HepG2 (cell line): ENCODE results near the gene ZBTB46. TPM values are rescaled to one million over a fixed set of nuclear protein-coding genes. Genes with fewer than 3 reads are reported as not detected.

Experiments used
- ARID2 ChIP-seq: sonication (generic); formaldehyde crosslinking; IDR thresholded peaks from 2 replicates; pipeline ENCODE4 v1.8.1; 2022; ENCODE audit warnings: mild to moderate bottlenecking, missing genetic modification reagents, borderline replicate concordance
- ATAD3A ChIP-seq: sonication (generic); formaldehyde crosslinking; IDR thresholded peaks from 2 replicates; pipeline ENCODE4 v1.4.0; 2020; ENCODE audit warnings: missing genetic modification reagents
- ATF1 ChIP-seq: IDR thresholded peaks from 2 replicates; pipeline ENCODE4 v1.6.1; 2016; ENCODE audit warnings: mild to moderate bottlenecking, control low read depth
- CENPT ChIP-seq: sonication (generic); formaldehyde crosslinking; IDR thresholded peaks from 2 replicates; pipeline ENCODE4 v1.8.0; 2022; ENCODE audit warnings: low read depth, mild to moderate bottlenecking, moderate library complexity, missing genetic modification reagents
- HDAC1 ChIP-seq: sonication (generic); formaldehyde crosslinking; IDR thresholded peaks from 2 replicates; pipeline ENCODE4 v1.5.1; 2020; ENCODE audit warnings: mild to moderate bottlenecking, missing genetic modification reagents
- HOXD1 ChIP-seq: sonication (generic); formaldehyde crosslinking; IDR thresholded peaks from 2 replicates; pipeline ENCODE4 v1.5.0; 2020; ENCODE audit warnings: missing genetic modification reagents
- MEIS1 ChIP-seq: sonication (generic); formaldehyde crosslinking; IDR thresholded peaks from 2 replicates; pipeline ENCODE4 v1.9.0; 2021; ENCODE audit warnings: mild to moderate bottlenecking, missing genetic modification reagents, moderate library complexity, borderline replicate concordance
- PRPF4 ChIP-seq: fragments of 200-400 bp; formaldehyde crosslinking; IDR thresholded peaks from 2 replicates; pipeline ENCODE4 v1.6.1; 2016; ENCODE audit warnings: low read length, low read depth; ENCODE audit not compliant: poor library complexity, severe bottlenecking
- RBM39 ChIP-seq: fragments of 200-400 bp; formaldehyde crosslinking; IDR thresholded peaks from one replicate; pipeline ENCODE4 v1.6.1; 2018; ENCODE audit warnings: antibody characterized with exemption, mild to moderate bottlenecking, low read depth, low read length; ENCODE audit not compliant: poor library complexity, severe bottlenecking
- RFXAP ChIP-seq: sonication (generic); formaldehyde crosslinking; IDR thresholded peaks from 2 replicates; pipeline ENCODE4 v1.4.0; 2020; ENCODE audit warnings: missing genetic modification reagents, borderline replicate concordance
- SAP130 ChIP-seq: IDR thresholded peaks from 2 replicates; pipeline ENCODE4 v1.6.1; 2016; ENCODE audit warnings: low read depth
- SRF ChIP-seq: IDR thresholded peaks from 2 replicates; pipeline ENCODE4 v1.6.1; 2011; ENCODE audit warnings: mild to moderate bottlenecking, low read depth, low read length, moderate library complexity
- TCF12 ChIP-seq, 2 experiments: fragments of 450-650 bp in 1 of 2; sonication (generic) in 1 of 2; formaldehyde crosslinking in 1 of 2; IDR thresholded peaks; 2 replicates each; pipeline versions ENCODE4 v1.6.1 to v1.8.0; 2017 to 2022; ENCODE audit warnings: antibody characterized with exemption in 1 of 2, mild to moderate bottlenecking in 1 of 2, missing genetic modification reagents in 1 of 2, moderate library complexity in 1 of 2
- TOPORS ChIP-seq: sonication (generic); formaldehyde crosslinking; IDR thresholded peaks from 2 replicates; pipeline ENCODE4 v1.8.0; 2023; ENCODE audit warnings: mild to moderate bottlenecking, missing genetic modification reagents
- XRCC5 ChIP-seq: fragments of 200-400 bp; formaldehyde crosslinking; optimal IDR thresholded peaks from 2 replicates; pipeline ENCODE3; 2017; ENCODE audit warnings: mild to moderate bottlenecking, low read length
- ZBTB38 ChIP-seq: sonication (generic); formaldehyde crosslinking; IDR thresholded peaks from 2 replicates; pipeline ENCODE4 v1.5.1; 2020; ENCODE audit warnings: mild to moderate bottlenecking, missing genetic modification reagents
- ZFP62 ChIP-seq: sonication (generic); formaldehyde crosslinking; IDR thresholded peaks from 2 replicates; pipeline ENCODE4 v1.4.0; 2020; ENCODE audit warnings: missing genetic modification reagents
- ZNF441 ChIP-seq: sonication (generic); formaldehyde crosslinking; IDR thresholded peaks from 2 replicates; pipeline ENCODE4 v1.7.0; 2021; ENCODE audit warnings: missing genetic modification reagents, borderline replicate concordance
- ZNF589 ChIP-seq: sonication (generic); formaldehyde crosslinking; conservative IDR thresholded peaks from 2 replicates; pipeline ENCODE4 v1.8.0; 2022; ENCODE audit warnings: mild to moderate bottlenecking, moderate library complexity, missing genetic modification reagents
- ZNF615 ChIP-seq: sonication (generic); formaldehyde crosslinking; IDR thresholded peaks from 2 replicates; pipeline ENCODE4 v1.5.0; 2020; ENCODE audit warnings: mild to moderate bottlenecking, missing genetic modification reagents, borderline replicate concordance
- ZNF674 ChIP-seq: sonication (generic); formaldehyde crosslinking; IDR thresholded peaks from 2 replicates; pipeline ENCODE4 v1.5.0; 2020; ENCODE audit warnings: low read depth, mild to moderate bottlenecking, missing genetic modification reagents
- polyA plus RNA-seq, 8 experiments: library from polyadenylated mRNA; depleted of rRNA in 3 of 8; stranded (reverse) in 7 of 8; unstranded in 1 of 8; fragments of >200 nt; fragmentation: Illumina TruSeq in 4 of 8; extraction: Trizol in 4 of 8; gene quantifications; 2 replicates each; pipeline versions ENCODE4 v1.2.1 to v1.2.3, GENCODE V29; 2011 to 2016; ENCODE audit warnings: low read depth in 4 of 8, missing spikeins in 1 of 8, mixed read lengths in 1 of 8; ENCODE audit not compliant: insufficient read depth in 1 of 8
- total RNA-seq, 5 experiments: library from RNA; depleted of rRNA; stranded (reverse); fragments of >200 nt; fragmentation: Illumina TruSeq; extraction: Trizol; gene quantifications; 2 replicates each; pipeline ENCODE4 v1.2.3, GENCODE V29; 2016; ENCODE audit warnings: low read depth in 1 of 5
- TF ChIP-seq, protein P1 (sequence below): IDR thresholded peaks from 2 replicates; pipeline ENCODE4 v1.6.1; 2016; ENCODE audit warnings: control low read depth
- TF ChIP-seq, protein P2 (sequence below): sonication (generic); formaldehyde crosslinking; IDR thresholded peaks from 2 replicates; pipeline ENCODE4 v1.4.0; 2020; ENCODE audit warnings: missing genetic modification reagents
- TF ChIP-seq, protein P3 (sequence below): sonication (generic); formaldehyde crosslinking; IDR thresholded peaks from 2 replicates; pipeline ENCODE4 v1.5.1; 2020; ENCODE audit warnings: mild to moderate bottlenecking, missing genetic modification reagents, borderline replicate concordance

Gene ZBTB46
- total and polyA plus RNA-seq, 2 of the 13 experiments (the other 11 are each of a cell fraction or from before 2014, with no cell fraction given) = 1.6 to 13.5 TPM

DNA sequence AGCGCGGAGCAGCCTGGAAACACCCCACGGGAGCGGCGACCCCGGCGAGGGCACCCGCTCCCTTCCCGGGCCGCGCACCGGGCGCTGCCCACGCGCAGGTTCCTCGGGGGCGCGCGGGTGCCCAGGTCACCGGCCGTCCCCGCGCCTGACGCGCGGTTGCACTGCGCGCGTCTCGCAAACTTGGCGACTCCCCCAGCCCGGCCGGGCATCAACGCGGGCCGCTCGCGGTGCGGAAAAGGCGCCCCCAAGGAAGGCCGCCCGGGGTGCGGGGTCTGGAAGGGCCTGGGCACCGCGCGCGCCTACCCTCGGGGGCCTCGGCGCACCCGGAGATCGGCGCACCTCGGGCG is 555 bp upstream of the ZBTB46 start (continued):
- TF ChIP-seq ZNF589 (CRISPR knock-in tag) = no peak
- no peak for TF ChIP-seq RBM39
- TF ChIP-seq ATF1 (CRISPR knock-in tag) = no peak
- TF ChIP-seq, protein P1, sequence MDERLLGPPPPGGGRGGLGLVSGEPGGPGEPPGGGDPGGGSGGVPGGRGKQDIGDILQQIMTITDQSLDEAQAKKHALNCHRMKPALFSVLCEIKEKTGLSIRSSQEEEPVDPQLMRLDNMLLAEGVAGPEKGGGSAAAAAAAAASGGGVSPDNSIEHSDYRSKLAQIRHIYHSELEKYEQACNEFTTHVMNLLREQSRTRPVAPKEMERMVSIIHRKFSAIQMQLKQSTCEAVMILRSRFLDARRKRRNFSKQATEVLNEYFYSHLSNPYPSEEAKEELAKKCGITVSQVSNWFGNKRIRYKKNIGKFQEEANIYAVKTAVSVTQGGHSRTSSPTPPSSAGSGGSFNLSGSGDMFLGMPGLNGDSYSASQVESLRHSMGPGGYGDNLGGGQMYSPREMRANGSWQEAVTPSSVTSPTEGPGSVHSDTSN (CRISPR knock-in tag) = no peak
- TF ChIP-seq SRF = no peak
- TF ChIP-seq, protein P2, sequence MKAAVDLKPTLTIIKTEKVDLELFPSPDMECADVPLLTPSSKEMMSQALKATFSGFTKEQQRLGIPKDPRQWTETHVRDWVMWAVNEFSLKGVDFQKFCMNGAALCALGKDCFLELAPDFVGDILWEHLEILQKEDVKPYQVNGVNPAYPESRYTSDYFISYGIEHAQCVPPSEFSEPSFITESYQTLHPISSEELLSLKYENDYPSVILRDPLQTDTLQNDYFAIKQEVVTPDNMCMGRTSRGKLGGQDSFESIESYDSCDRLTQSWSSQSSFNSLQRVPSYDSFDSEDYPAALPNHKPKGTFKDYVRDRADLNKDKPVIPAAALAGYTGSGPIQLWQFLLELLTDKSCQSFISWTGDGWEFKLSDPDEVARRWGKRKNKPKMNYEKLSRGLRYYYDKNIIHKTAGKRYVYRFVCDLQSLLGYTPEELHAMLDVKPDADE = no peak
- TF ChIP-seq RFXAP = no peak
- peak; percentile 70; the same call in 1 of the 2 replicates for TF ChIP-seq HDAC1
- TF ChIP-seq HOXD1 (CRISPR knock-in tag) = no peak
- TF ChIP-seq PRPF4 = no peak
- 0 out of 2 replicates have a peak, but pooled peaks have one; percentile 19 for TF ChIP-seq ARID2
- TF ChIP-seq ZNF441 (CRISPR knock-in tag) = peak; percentile 11; the same call in 1 of the 2 replicates
- TF ChIP-seq XRCC5 = no peak
- TF ChIP-seq MEIS1 (CRISPR knock-in tag) = no peak
- no peak for TF ChIP-seq TCF12 (IDR thresholded peaks at IDR 0.05)
- TF ChIP-seq TCF12 (CRISPR knock-in tag; IDR thresholded peaks at IDR 0.05) = 0 out of 2 replicates have a peak, but pooled peaks have one; percentile 31
- TF ChIP-seq ZNF674 (CRISPR knock-in tag) = 0 out of 2 replicates have a peak, but pooled peaks have one; percentile 59
- no peak for TF ChIP-seq ZNF615
- no peak for TF ChIP-seq ZBTB38 (CRISPR knock-in tag)
- no peak for TF ChIP-seq SAP130 (CRISPR knock-in tag)
- no peak for TF ChIP-seq ZFP62 (CRISPR knock-in tag)
- no peak for TF ChIP-seq ATAD3A
- peak; percentile 44; the same call in 1 of the 2 replicates for TF ChIP-seq TOPORS (CRISPR knock-in tag)
- TF ChIP-seq, protein P3, sequence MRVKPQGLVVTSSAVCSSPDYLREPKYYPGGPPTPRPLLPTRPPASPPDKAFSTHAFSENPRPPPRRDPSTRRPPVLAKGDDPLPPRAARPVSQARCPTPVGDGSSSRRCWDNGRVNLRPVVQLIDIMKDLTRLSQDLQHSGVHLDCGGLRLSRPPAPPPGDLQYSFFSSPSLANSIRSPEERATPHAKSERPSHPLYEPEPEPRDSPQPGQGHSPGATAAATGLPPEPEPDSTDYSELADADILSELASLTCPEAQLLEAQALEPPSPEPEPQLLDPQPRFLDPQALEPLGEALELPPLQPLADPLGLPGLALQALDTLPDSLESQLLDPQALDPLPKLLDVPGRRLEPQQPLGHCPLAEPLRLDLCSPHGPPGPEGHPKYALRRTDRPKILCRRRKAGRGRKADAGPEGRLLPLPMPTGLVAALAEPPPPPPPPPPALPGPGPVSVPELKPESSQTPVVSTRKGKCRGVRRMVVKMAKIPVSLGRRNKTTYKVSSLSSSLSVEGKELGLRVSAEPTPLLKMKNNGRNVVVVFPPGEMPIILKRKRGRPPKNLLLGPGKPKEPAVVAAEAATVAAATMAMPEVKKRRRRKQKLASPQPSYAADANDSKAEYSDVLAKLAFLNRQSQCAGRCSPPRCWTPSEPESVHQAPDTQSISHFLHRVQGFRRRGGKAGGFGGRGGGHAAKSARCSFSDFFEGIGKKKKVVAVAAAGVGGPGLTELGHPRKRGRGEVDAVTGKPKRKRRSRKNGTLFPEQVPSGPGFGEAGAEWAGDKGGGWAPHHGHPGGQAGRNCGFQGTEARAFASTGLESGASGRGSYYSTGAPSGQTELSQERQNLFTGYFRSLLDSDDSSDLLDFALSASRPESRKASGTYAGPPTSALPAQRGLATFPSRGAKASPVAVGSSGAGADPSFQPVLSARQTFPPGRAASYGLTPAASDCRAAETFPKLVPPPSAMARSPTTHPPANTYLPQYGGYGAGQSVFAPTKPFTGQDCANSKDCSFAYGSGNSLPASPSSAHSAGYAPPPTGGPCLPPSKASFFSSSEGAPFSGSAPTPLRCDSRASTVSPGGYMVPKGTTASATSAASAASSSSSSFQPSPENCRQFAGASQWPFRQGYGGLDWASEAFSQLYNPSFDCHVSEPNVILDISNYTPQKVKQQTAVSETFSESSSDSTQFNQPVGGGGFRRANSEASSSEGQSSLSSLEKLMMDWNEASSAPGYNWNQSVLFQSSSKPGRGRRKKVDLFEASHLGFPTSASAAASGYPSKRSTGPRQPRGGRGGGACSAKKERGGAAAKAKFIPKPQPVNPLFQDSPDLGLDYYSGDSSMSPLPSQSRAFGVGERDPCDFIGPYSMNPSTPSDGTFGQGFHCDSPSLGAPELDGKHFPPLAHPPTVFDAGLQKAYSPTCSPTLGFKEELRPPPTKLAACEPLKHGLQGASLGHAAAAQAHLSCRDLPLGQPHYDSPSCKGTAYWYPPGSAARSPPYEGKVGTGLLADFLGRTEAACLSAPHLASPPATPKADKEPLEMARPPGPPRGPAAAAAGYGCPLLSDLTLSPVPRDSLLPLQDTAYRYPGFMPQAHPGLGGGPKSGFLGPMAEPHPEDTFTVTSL (CRISPR knock-in tag) = peak; percentile 38; the same call in 1 of the 2 replicates
- no peak for TF ChIP-seq CENPT (CRISPR knock-in tag)
